Activated naive CD8-positive, alpha-beta T cell (primary cell): ENCODE data around the gene NISCH.
A peak's percentile ranks its signal among the peaks of the same experiment; 100 is the strongest.

ENCODE experiments used
- H3K27ac Mint-ChIP-seq: one replicate; pipeline ENCODE4 v1.8.0; 2021; ENCODE audit warnings: mixed read lengths
- H3K27me3 Mint-ChIP-seq: one replicate; pipeline ENCODE4 v1.8.0; 2021; ENCODE audit warnings: mixed read lengths
- H3K36me3 Mint-ChIP-seq: one replicate; pipeline ENCODE4 v1.8.0; 2021; ENCODE audit warnings: mixed read lengths
- H3K4me1 Mint-ChIP-seq: one replicate; pipeline ENCODE4 v1.8.0; 2021; ENCODE audit warnings: low read depth, mixed read lengths
- H3K4me3 Mint-ChIP-seq: one replicate; pipeline ENCODE4 v1.8.0; 2021; ENCODE audit warnings: mild to moderate bottlenecking, mixed read lengths
- H3K9me3 Mint-ChIP-seq: one replicate; pipeline ENCODE4 v1.8.0; 2021; ENCODE audit warnings: low read depth, mixed read lengths

Gene NISCH

DNA sequence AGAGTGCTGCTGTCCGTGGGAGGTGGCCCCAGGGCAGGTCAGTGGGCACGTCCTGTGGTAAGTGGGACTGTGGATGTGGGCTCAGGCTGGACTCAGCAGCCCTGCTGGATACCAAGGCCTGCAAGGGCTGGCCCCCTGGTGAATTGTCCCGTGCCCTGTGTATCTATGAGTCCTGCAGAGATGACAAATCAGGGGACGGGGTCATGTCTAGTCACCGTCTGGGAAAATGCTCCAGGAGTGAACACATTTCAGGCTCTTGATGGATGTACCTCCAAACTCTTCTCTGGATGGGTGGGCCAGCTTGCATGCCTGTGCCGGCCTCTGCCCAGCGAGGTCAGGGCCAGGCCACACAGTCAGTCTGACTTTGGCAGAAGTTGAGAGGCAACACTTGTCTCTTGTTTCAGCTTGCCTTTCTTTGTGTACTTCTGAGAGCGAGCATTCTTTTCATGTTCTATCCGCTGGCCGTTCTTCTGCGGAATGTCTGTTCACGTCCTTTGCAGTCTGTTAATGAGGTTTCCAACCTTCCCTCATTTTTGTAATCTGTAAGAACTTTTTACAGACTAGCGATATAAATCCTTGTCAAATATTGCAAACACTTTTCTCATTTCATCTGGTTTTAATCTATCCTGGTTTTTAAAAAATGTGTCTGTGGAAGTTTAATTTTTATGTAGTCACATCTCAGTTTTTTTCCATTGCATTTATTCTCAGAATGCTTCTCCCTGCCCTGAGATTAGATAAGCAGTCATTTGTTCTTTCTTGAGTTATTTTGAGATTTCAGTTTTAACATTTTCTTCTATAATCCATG is 28.4 kb downstream of the NISCH start:
- Mint-ChIP-seq H3K4me1 (no peaks in the 10 kb centered on the region), H3K27me3 (no peaks in the 10 kb centered on the region), H3K36me3 (no peaks in the 10 kb centered on the region), H3K27ac (peak overlapping the region; percentile 22), H3K9me3 (no peaks in the 10 kb centered on the region), H3K4me3 (no peak overlapping the region)

GRCh38 chr3:52484680-52485461 is 29.5 kb downstream of the NISCH start:
- Mint-ChIP-seq H3K27ac (no peak overlapping the region), H3K9me3 (no peaks in the 10 kb centered on the region), H3K4me1 (no peaks in the 10 kb centered on the region), H3K36me3 (no peaks in the 10 kb centered on the region), H3K27me3 (no peaks in the 10 kb centered on the region), H3K4me3 (no peak overlapping the region)

DNA sequence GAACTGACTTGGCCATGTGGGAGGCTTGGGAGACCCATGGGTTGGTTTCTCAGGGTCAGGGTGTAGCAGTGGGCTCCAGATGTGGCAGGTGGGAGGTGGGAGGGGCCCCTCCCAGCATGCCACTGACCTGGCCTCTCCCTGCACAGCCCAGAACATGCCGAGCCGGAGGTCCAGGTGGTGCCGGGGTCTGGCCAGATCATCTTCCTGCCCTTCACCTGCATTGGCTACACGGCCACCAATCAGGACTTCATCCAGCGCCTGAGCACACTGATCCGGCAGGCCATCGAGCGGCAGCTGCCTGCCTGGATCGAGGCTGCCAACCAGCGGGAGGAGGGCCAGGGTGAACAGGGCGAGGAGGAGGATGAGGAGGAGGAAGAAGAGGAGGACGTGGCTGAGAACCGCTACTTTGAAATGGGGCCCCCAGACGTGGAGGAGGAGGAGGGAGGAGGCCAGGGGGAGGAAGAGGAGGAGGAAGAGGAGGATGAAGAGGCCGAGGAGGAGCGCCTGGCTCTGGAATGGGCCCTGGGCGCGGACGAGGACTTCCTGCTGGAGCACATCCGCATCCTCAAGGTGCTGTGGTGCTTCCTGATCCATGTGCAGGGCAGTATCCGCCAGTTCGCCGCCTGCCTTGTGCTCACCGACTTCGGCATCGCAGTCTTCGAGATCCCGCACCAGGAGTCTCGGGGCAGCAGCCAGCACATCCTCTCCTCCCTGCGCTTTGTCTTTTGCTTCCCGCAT is 31.8 kb downstream of the NISCH start:
- no peak overlapping the region for H3K4me3 Mint-ChIP-seq
- no peaks in the 10 kb centered on the region for H3K36me3 Mint-ChIP-seq
- no peaks in the 10 kb centered on the region for H3K27me3 Mint-ChIP-seq
- no peaks in the 10 kb centered on the region for H3K9me3 Mint-ChIP-seq
- H3K4me1 Mint-ChIP-seq = no peaks in the 10 kb centered on the region
- no peak overlapping the region for H3K27ac Mint-ChIP-seq

DNA sequence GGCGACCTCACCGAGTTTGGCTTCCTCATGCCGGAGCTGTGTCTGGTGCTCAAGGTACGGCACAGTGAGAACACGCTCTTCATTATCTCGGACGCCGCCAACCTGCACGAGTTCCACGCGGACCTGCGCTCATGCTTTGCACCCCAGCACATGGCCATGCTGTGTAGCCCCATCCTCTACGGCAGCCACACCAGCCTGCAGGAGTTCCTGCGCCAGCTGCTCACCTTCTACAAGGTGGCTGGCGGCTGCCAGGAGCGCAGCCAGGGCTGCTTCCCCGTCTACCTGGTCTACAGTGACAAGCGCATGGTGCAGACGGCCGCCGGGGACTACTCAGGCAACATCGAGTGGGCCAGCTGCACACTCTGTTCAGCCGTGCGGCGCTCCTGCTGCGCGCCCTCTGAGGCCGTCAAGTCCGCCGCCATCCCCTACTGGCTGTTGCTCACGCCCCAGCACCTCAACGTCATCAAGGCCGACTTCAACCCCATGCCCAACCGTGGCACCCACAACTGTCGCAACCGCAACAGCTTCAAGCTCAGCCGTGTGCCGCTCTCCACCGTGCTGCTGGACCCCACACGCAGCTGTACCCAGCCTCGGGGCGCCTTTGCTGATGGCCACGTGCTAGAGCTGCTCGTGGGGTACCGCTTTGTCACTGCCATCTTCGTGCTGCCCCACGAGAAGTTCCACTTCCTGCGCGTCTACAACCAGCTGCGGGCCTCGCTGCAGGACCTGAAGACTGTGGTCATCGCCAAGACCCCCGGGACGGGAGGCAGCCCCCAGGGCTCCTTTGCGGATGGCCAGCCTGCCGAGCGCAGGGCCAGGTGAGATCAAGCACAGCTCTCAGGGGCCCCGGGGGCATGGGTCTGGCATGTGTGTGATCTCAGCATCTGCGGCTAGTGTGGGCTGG is 32.6 kb downstream of the NISCH start:
- H3K4me1 Mint-ChIP-seq = no peaks in the 10 kb centered on the region
- no peak overlapping the region for H3K4me3 Mint-ChIP-seq
- H3K27ac Mint-ChIP-seq = no peak overlapping the region
- no peaks in the 10 kb centered on the region for H3K27me3 Mint-ChIP-seq
- H3K9me3 Mint-ChIP-seq = no peaks in the 10 kb centered on the region
- H3K36me3 Mint-ChIP-seq = no peaks in the 10 kb centered on the region

- no peak overlapping the region for H3K27ac Mint-ChIP-seq
- no peaks in the 10 kb centered on the region for H3K36me3 Mint-ChIP-seq
- no peaks in the 10 kb centered on the region for H3K27me3 Mint-ChIP-seq
- no peak overlapping the region for H3K4me3 Mint-ChIP-seq
- no peaks in the 10 kb centered on the region for H3K4me1 Mint-ChIP-seq
- no peaks in the 10 kb centered on the region for H3K9me3 Mint-ChIP-seq
Measured at GRCh38 chr3:52488746-52489145, 33.3 kb downstream of the NISCH start.

DNA sequence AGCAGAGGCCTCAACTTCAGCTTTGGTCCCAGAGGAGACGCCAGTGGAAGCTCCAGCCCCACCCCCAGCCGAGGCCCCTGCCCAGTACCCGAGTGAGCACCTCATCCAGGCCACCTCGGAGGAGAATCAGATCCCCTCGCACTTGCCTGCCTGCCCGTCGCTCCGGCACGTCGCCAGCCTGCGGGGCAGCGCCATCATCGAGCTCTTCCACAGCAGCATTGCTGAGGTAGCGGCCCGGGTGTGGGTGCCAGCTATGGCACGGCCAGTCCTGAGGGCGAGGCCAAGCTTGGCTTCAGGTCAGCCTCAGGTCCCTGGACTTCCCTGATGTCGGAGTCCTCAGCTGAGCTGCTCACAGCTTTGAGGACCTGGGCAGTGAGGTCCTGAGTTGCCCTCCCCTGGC is 34.0 kb downstream of the NISCH start:
- peaks cover 2% of the 10 kb centered on the region for H3K4me1 Mint-ChIP-seq
- no peaks in the 10 kb centered on the region for H3K9me3 Mint-ChIP-seq
- no peak overlapping the region for H3K4me3 Mint-ChIP-seq
- no peaks in the 10 kb centered on the region for H3K36me3 Mint-ChIP-seq
- H3K27me3 Mint-ChIP-seq = no peaks in the 10 kb centered on the region
- H3K27ac Mint-ChIP-seq = no peak overlapping the region

GRCh38 chr3:52490035-52490938 is 34.9 kb downstream of the NISCH start:
- Mint-ChIP-seq H3K4me1 (peaks cover 3% of the 10 kb centered on the region), H3K36me3 (no peaks in the 10 kb centered on the region), H3K27ac (no peak overlapping the region)

GRCh38 chr3:52490939-52491526 is 35.6 kb downstream of the NISCH start:
- H3K9me3 Mint-ChIP-seq = no peaks in the 10 kb centered on the region
- H3K27me3 Mint-ChIP-seq = no peaks in the 10 kb centered on the region
- H3K27ac Mint-ChIP-seq = no peak overlapping the region
- no peak overlapping the region for H3K4me3 Mint-ChIP-seq
- no peaks in the 10 kb centered on the region for H3K36me3 Mint-ChIP-seq
- peaks cover 3% of the 10 kb centered on the region for H3K4me1 Mint-ChIP-seq

More at GRCh38 chr3:52490035-52490938, 34.9 kb downstream of the NISCH start:
- H3K4me3 Mint-ChIP-seq = no peak overlapping the region
- H3K27me3 Mint-ChIP-seq = no peaks in the 10 kb centered on the region
- H3K9me3 Mint-ChIP-seq = no peaks in the 10 kb centered on the region

- no peaks in the 10 kb centered on the region for H3K27me3 Mint-ChIP-seq
- H3K9me3 Mint-ChIP-seq = no peaks in the 10 kb centered on the region
- no peak overlapping the region for H3K4me3 Mint-ChIP-seq
- H3K4me1 Mint-ChIP-seq = peaks cover 3% of the 10 kb centered on the region
- no peaks in the 10 kb centered on the region for H3K36me3 Mint-ChIP-seq
- H3K27ac Mint-ChIP-seq = no peak overlapping the region
Measured at GRCh38 chr3:52492059-52492458, 36.7 kb downstream of the NISCH start.

GRCh38 chr3:52493232-52494017 is 38.0 kb downstream of the NISCH start:
- Mint-ChIP-seq H3K27me3 (no peaks in the 10 kb centered on the region), H3K4me3 (no peak overlapping the region), H3K27ac (no peak overlapping the region), H3K9me3 (no peaks in the 10 kb centered on the region), H3K36me3 (no peaks in the 10 kb centered on the region), H3K4me1 (peaks cover 3% of the 10 kb centered on the region)

DNA sequence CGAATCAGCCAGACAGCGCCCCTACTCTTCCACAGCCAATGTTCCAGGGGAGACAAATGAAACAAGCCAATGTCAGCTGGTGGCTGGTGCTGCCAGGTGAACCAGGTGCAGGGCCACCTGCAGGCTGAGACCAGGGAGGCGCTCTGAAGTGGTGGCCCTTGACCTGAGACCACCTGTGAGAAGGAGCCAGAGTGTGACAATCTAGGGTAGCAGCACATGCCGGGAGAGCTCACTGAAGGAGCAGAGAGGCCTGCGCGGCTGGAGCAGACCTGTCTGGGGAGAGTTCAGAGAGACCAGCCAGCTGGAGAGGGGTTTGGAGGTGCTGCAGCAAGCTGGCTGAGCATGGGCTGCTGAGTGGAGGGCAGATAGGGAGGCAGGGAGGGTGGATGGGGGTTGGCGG is 39.0 kb downstream of the NISCH start:
- Mint-ChIP-seq H3K4me1 (peaks cover 3% of the 10 kb centered on the region), H3K36me3 (no peaks in the 10 kb centered on the region), H3K9me3 (no peaks in the 10 kb centered on the region), H3K4me3 (no peak overlapping the region), H3K27ac (no peak overlapping the region), H3K27me3 (no peaks in the 10 kb centered on the region)

- no peak within 1 kb of the TSS for H3K4me3 Mint-ChIP-seq
Measured at GRCh38 chr3:52494886-52495495, 39.6 kb downstream of the NISCH start, which contains the start of gene STAB1. STAB1 (plus strand) TSS chr3:52495338; CDS start chr3:52495414, 76 bp downstream.

More at GRCh38 chr3:52494886-52495495, 39.6 kb downstream of the NISCH start, which contains the start of gene STAB1:
- Mint-ChIP-seq H3K9me3 (no peaks in the 10 kb centered on the region), H3K36me3 (no peaks in the 10 kb centered on the region), H3K27me3 (no peaks in the 10 kb centered on the region), H3K27ac (no peak within 1 kb of the TSS), H3K4me1 (peaks cover 3% of the 10 kb centered on the region)
